ENCODE data around the gene OR2AG1. TPM values are rescaled to one million over a fixed set of nuclear protein-coding genes. Genes with fewer than 3 reads are reported as not detected.

OR2AG1 gene, protein sequence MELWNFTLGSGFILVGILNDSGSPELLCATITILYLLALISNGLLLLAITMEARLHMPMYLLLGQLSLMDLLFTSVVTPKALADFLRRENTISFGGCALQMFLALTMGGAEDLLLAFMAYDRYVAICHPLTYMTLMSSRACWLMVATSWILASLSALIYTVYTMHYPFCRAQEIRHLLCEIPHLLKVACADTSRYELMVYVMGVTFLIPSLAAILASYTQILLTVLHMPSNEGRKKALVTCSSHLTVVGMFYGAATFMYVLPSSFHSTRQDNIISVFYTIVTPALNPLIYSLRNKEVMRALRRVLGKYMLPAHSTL
- not detected for total RNA-seq

DNA sequence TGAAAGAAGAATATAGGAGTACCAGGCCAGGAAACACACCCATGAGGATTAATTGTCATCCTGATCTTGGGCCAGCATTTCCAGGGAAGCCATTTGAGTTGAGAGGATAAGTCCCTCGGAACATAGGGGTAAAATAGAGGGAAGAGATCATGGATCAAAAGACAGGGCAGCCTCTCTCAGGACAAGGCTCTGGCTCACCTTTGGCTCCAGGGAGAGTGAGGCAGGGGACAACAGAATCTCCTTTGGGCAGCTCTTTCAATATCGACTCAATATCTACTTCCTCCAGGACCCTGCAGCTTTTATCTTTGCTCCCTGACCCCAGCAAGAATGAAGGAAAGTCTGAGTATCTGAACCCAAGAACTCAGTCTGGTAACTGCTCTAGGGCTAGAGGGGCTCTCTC is at the start of gene OR2AG1:
Gene OR2AG1, plus strand, starts transcription at position 301 of the 400 bp plus-strand sequence. CDS start 2,018 bp downstream, outside the sequence.
- ATAC-seq (no peak), DNase-seq (no peak)
- H3K36me3 Mint-ChIP-seq (ENCODE audit: insufficient read depth), result peaks cover 2% of the 10 kb centered on the region
- peaks cover 18% of the 10 kb centered on the region for H3K27me3 Mint-ChIP-seq (ENCODE audit: low read depth)
- H3K4me1 Mint-ChIP-seq (ENCODE audit: low read depth), result no peaks in the 10 kb centered on the region
- no peak within 1 kb of the TSS for H3K4me3 Mint-ChIP-seq
- H3K9me3 Mint-ChIP-seq, result no peaks in the 10 kb centered on the region

DNA sequence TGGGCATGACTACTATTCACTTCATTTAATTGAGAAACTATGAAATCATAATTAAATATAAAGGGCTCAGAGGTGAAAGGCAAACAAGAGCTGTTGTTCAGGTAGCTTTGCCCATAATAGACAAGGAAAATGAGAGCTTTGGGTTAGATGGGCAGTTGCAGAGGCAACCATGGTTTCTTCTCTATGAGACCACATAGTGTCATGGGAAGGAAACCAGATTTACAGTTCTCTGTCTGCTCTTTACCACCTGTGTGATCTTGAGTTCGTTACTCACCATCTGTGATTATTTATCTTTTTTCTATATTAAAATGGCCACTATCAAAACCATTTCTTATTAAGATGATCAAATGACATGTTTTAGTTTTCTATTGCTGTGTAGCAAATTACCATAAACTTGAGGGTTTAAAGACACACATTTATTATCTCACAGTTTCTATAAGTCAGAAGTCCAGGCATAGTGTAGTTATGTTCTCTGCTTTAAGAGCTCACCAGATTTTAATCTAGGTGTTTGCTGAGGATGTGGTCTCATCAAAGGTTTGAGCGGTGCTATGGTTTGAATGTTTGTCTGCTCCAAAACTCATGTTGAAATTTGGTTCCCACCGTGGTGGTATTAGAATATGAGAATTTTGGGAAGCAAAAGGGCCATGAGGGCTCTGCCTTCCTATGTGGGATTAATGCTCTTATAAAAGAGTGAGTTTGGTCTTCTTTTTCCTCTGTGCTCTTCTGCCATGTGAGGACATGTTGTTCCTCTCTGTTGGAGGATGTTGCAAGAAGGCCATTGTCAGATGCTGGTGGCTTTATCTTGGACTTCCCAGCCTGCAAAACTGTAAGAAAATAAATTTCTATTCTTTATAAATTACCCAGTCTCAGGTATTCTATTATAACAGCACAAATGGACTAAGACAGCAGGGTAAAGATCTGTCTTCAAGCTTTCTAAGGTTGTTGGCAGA is 49.2 kb upstream of the OR2AG1 start:
- ATAC-seq (peak; percentile 46 to 53), DNase-seq (no peak)
- H3K27me3 Mint-ChIP-seq (ENCODE audit: low read depth), result no peaks in the 10 kb centered on the region
- H3K4me3 Mint-ChIP-seq, result peak overlapping the region; percentile 1
- peaks cover 83% of the 10 kb centered on the region for H3K4me1 Mint-ChIP-seq (ENCODE audit: low read depth)
- H3K9me3 Mint-ChIP-seq, result no peaks in the 10 kb centered on the region
- peaks cover 12% of the 10 kb centered on the region for H3K36me3 Mint-ChIP-seq (ENCODE audit: insufficient read depth)

DNA sequence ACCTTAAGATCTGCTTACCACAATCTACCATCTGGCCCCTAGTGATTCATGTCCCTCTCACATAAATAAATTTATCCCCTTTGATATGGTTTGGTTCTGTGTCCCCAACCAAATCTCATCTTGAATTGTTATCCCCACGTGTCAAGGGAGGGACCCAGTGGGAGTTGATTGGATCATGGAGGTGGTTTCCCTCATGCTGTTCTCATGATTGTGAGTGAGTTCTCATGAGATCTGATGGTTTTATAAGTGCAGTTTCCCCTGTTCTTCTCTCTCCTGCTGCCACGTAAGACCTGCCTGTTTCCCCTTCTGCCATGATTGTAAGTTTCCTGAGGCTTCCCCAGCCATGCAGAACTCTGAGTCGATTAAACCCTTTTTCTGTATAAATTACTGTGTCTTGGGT is 48.2 kb upstream of the OR2AG1 start:
- Mint-ChIP-seq H3K4me1 (ENCODE audit: low read depth) (peaks cover 81% of the 10 kb centered on the region), H3K27me3 (ENCODE audit: low read depth) (no peaks in the 10 kb centered on the region), H3K36me3 (ENCODE audit: insufficient read depth) (peaks cover 11% of the 10 kb centered on the region), H3K9me3 (no peaks in the 10 kb centered on the region), H3K4me3 (peak overlapping the region; percentile 60)
- ATAC-seq (no peak), DNase-seq (no peak)

DNA sequence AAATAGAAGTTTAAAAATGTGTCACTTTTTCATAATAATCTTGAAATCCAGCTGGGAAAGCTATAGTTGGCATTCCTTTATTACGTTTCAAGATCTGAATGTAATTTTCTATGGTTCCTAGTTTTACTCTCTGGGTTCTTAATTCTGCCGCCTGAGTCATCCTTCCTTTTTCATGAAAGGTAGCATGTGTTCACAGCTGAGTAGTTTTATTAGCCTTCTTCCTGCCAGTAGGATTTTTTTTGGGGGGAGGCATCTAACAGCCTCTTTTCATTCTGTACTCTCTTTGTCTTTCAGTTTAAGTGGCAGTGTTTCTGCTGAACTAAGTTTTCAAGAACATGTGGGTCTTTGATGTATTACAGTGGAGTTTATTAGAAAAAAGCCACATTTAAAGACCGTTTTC is 47.5 kb upstream of the OR2AG1 start:
- H3K27me3 Mint-ChIP-seq (ENCODE audit: low read depth), result no peaks in the 10 kb centered on the region
- peak; percentile 39 to 43 for ATAC-seq
- H3K9me3 Mint-ChIP-seq, result no peaks in the 10 kb centered on the region
- peak overlapping the region; percentile 3 for H3K4me3 Mint-ChIP-seq
- peaks cover 81% of the 10 kb centered on the region for H3K4me1 Mint-ChIP-seq (ENCODE audit: low read depth)
- DNase-seq, result no peak
- H3K36me3 Mint-ChIP-seq (ENCODE audit: insufficient read depth), result peaks cover 12% of the 10 kb centered on the region

DNA sequence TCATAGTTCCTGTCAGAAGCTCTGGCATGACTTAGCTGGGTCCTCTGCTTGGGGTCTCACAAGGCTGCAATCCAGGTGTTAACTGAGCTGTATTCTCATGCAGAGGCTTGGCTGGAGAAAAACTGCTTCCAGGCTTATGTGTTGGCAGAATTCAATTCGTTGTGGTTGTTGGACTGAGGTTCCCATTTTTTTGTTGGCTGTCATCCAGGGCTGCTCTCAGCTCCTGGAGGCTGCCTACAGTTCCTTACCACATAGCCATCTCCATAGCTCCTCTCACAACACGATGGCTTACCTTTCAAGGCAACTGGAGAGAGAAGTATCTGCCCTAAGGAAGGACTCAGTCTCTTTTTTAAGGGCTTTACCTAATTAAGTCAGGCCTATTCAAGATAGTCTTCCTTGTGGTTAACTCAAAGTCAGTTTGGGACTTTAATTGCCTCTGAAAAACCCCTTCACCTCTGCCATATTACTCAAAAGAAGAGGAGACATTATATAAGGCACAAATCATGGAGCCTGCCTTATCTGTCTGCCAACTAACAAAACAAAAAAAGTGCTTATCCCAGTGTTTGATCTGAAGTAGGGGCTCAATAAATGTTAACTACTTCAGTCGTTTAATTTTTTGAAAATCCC is 46.2 kb upstream of the OR2AG1 start:
- Mint-ChIP-seq H3K9me3 (no peaks in the 10 kb centered on the region), H3K4me1 (ENCODE audit: low read depth) (peaks cover 83% of the 10 kb centered on the region), H3K27me3 (ENCODE audit: low read depth) (no peaks in the 10 kb centered on the region), H3K4me3 (peak overlapping the region; percentile 26), H3K36me3 (ENCODE audit: insufficient read depth) (peaks cover 15% of the 10 kb centered on the region)
- DNase-seq (no peak), ATAC-seq (peak; percentile 47 to 48)

DNA sequence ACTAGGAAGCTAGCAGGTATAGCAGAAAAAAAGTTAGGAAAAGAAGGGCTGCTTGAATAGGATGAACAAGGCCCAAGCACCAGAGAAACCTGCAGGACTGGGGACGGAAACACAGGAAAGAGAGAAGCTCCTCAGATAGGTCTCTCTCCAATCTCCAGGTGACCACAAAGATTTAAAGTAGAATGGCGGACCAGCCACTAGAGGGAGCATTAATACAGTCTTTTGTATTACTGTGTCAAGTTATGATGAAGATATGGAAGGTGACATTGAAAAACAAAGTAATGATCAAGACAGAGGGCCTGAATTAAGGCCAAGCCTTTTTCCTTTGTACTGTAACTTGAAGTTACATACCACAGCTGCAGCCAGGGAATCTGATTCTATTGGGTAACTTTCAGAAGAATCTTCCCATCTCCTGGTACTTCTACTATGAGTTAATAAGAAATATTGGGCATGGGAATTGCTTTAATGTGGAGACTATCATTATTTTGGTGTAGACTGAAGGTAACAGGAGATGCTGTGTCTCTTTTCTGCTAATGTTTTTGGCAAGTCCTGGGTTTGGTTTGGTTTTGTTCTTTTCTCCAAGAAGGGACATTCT is 44.9 kb upstream of the OR2AG1 start:
- Mint-ChIP-seq H3K9me3 (no peaks in the 10 kb centered on the region), H3K4me3 (no peak overlapping the region), H3K4me1 (ENCODE audit: low read depth) (peaks cover 90% of the 10 kb centered on the region), H3K36me3 (ENCODE audit: insufficient read depth) (peaks cover 13% of the 10 kb centered on the region), H3K27me3 (ENCODE audit: low read depth) (no peaks in the 10 kb centered on the region)
- DNase-seq (peak; percentile 59), ATAC-seq (peak; percentile 47 to 48)

DNA sequence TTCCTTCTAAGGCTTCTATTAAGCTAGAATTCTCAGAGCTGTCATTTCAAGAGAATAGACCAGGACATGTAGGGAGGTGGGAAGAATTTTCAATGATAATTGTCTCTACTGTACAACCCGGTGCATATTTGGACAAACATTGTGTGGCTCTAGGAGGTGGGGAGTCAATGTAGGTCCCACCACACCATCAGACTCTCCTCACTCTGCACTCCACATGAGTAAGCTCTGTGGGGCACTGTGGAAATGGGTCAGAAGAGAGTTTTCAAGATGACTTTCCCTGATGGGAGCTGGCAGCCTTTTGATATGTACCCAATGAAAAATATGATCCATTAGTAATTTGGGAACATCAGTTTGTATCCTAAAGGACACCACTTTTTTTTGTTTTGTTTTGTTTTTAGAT is 44.2 kb upstream of the OR2AG1 start:
- Mint-ChIP-seq H3K27me3 (ENCODE audit: low read depth) (no peaks in the 10 kb centered on the region), H3K4me3 (no peak overlapping the region), H3K36me3 (ENCODE audit: insufficient read depth) (peaks cover 13% of the 10 kb centered on the region), H3K4me1 (ENCODE audit: low read depth) (peaks cover 90% of the 10 kb centered on the region), H3K9me3 (no peaks in the 10 kb centered on the region)
- ATAC-seq, result no peak
- DNase-seq, result no peak

DNA sequence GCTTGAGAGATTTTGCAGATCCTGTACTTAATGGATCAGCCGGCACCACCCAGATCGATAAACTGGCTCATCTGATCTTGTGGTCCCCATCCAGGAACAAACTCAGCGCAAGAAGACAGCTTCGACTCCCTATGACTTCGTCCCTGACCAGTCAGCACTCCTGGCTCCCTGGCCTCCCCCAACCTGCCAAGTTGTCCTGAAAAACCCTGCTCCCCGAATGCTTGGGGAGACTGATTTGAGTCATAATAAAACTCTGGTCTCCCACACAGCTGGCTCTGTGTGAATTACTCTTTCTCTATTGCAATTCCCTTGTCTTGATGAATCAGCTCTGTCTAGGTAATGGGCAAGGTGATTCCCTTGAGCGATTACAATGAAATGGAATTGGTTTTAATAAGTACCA is 40.6 kb upstream of the OR2AG1 start:
- ATAC-seq, result peak; percentile 26 to 39
- Mint-ChIP-seq H3K9me3 (no peaks in the 10 kb centered on the region), H3K4me1 (ENCODE audit: low read depth) (peaks cover 55% of the 10 kb centered on the region), H3K27me3 (ENCODE audit: low read depth) (no peaks in the 10 kb centered on the region), H3K36me3 (ENCODE audit: insufficient read depth) (peaks cover 8% of the 10 kb centered on the region), H3K4me3 (no peak overlapping the region)
- no peak for DNase-seq

DNA sequence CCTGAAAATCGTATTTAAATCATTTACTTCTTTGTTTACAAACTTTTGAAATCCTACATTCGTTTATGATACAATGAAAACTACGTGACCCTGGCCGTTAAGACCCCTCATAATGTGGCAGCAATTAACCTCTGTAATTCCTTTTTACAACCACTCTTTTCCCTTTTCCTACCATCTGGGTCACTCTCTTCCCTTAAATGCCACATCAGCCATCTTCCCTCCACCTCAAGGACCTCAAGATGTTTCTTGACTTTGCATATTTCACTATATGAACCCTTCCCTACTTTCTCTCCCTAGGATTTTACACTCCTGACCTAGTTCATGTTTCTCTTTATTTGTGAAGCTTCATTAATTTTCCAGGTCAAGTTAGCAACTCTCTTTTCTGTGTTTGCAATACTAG is 37.8 kb upstream of the OR2AG1 start:
- Mint-ChIP-seq H3K9me3 (no peaks in the 10 kb centered on the region), H3K36me3 (ENCODE audit: insufficient read depth) (peaks cover 3% of the 10 kb centered on the region), H3K4me3 (no peak overlapping the region), H3K4me1 (ENCODE audit: low read depth) (peaks cover 42% of the 10 kb centered on the region), H3K27me3 (ENCODE audit: low read depth) (no peaks in the 10 kb centered on the region)
- DNase-seq, result no peak
- no peak for ATAC-seq

DNA sequence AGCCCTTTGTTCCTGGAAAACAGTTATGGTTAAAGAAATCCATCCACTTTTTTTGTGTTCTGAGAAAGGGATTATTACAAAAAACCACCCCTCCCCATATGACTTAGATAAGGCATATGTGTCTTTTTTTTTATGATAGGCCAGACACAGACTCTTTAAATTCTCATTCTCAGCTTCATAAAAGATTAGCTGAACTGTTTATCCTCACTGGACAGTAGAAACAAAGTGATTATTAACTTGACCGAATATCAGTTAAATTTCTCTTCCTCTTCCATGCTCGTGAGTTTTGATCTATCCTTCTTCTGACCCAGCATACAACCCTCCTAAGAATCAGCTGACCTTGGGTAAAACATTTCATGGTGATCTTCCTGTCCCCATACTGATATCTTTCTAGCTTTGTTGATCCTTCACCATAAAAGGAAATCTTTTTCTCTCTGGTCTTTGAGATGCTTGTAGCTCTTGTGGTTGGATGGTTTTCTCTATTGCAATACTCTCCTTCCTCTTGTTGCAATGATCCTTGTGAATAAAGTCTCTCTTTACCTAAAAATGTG is 37.3 kb upstream of the OR2AG1 start:
- no peak for DNase-seq

DNA sequence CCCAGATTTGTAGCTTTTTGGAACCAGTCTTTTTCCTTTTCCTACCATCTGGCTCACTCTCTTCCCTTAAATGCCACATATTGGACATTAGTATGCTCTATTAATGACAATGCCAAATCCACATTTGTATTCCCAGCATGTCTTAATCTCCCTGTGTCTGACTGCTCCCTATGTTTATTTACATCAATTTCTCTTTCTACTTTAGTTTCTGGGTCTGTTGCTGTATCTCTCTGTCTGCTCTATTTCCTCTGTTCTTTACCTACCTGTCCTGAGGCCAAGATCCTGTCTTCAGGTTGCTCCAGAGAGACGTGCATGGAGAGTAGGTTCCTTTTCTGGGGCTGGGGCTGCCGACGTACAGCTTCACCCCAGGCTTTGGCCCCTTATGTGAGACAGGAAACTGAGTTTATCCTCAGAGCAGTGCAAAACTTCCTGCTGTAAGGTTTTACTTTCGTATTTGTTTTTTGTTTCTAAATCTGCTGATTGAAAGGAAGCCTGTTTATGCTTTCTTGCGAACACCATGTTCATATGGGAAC is 36.7 kb upstream of the OR2AG1 start:
- peaks cover 32% of the 10 kb centered on the region for H3K4me1 Mint-ChIP-seq (ENCODE audit: low read depth)

More for the DNA sequence above, 37.3 kb upstream of the OR2AG1 start:
- H3K4me3 Mint-ChIP-seq, result no peak overlapping the region
- H3K4me1 Mint-ChIP-seq (ENCODE audit: low read depth), result peaks cover 36% of the 10 kb centered on the region
- ATAC-seq, result no peak
- H3K36me3 Mint-ChIP-seq (ENCODE audit: insufficient read depth), result peaks cover 3% of the 10 kb centered on the region
- no peaks in the 10 kb centered on the region for H3K9me3 Mint-ChIP-seq
- H3K27me3 Mint-ChIP-seq (ENCODE audit: low read depth), result no peaks in the 10 kb centered on the region

DNA sequence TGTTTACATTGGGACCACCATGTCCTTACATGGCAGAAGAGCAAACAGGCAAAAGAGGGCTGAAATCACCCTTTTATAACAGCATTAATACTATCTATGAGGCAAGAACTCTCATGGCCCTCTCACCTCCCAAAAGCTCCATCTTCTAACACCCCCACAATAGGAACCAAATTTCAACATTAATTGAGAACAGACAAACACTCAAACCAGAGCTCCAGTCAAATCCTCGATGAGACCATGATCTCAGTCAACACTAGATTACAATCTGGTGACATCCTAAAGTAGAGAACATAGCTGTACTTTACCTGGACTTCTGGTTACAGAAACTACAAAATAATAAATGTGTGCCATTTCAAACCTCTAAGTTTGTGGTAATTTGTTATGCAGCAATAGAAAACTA is 36.2 kb upstream of the OR2AG1 start:
- Mint-ChIP-seq H3K4me3 (no peak overlapping the region), H3K36me3 (ENCODE audit: insufficient read depth) (no peaks in the 10 kb centered on the region), H3K4me1 (ENCODE audit: low read depth) (peaks cover 31% of the 10 kb centered on the region), H3K27me3 (ENCODE audit: low read depth) (no peaks in the 10 kb centered on the region), H3K9me3 (no peaks in the 10 kb centered on the region)
- no peak for DNase-seq
- peak; percentile 34 to 40 for ATAC-seq

More for the DNA sequence above, 36.7 kb upstream of the OR2AG1 start:
- Mint-ChIP-seq H3K36me3 (ENCODE audit: insufficient read depth) (no peaks in the 10 kb centered on the region), H3K4me3 (no peak overlapping the region), H3K9me3 (no peaks in the 10 kb centered on the region), H3K27me3 (ENCODE audit: low read depth) (no peaks in the 10 kb centered on the region)
- peak; percentile 77 to 79 for ATAC-seq
- DNase-seq, result peak; percentile 28

DNA sequence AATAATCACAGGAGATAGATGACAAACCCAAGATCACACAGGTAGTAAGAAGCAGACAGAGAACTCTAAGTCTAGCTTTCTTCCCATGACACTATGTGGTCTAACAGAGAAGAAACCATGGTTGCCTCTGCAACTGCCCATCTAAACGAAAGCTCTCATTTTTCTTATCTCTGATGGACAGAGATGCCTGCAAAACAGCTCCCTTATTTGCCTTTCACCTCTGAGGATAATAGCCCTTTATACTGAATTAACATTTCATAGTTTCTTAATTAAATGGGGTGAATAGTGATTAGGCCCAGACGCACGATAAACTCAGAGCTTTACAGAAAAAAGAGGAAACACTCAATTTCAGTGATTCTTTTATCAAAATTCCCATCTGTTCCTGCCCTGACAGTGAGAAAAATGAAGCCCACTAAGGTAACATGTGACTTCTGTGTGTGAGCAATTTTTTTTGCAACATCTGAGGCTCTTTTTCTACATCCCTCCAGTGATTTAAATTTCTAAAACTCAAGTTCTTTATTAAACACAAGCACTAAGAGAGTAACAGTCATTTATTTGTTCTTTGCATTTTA is 35.6 kb upstream of the OR2AG1 start:
- Mint-ChIP-seq H3K36me3 (ENCODE audit: insufficient read depth) (no peaks in the 10 kb centered on the region), H3K9me3 (no peaks in the 10 kb centered on the region), H3K27me3 (ENCODE audit: low read depth) (no peaks in the 10 kb centered on the region), H3K4me3 (no peak overlapping the region), H3K4me1 (ENCODE audit: low read depth) (peaks cover 25% of the 10 kb centered on the region)
- no peak for DNase-seq
- peak in 1 of 2 donors; percentile 12 for ATAC-seq

All from activated T-cell treated with anti-CD3 and anti-CD28 coated beads, Interleukin-2, amount 50 U/mL, for 4 hours (primary cell).